Tibial nerve (tissue), 4 donors: ENCODE data around the gene KCNK4. TPM values are rescaled to one million over a fixed set of nuclear protein-coding genes. Genes with fewer than 3 reads are reported as not detected.
A peak's percentile ranks its signal among the peaks of the same experiment; 100 is the strongest.

ENCODE experiments used
- DNase-seq, 2 donors: peaks; one replicate each; pipeline ENCODE4 v3.0.0-alpha.2; 2019; ENCODE audit warnings: low spot score in 2 of 2
- H3K27ac ChIP-seq, 4 donors: fragments of 200-600 bp; sonication (generic) in 3 of 4; one replicate each; pipeline ENCODE4 v1.5.1; 2017 to 2019; ENCODE audit warnings: mild to moderate bottlenecking in 1 of 4
- H3K27me3 ChIP-seq, 2 donors: fragments of 200-600 bp; sonication (generic) in 1 of 2; one replicate each; pipeline versions ENCODE4 v1.5.1 to v1.6.0; 2017 to 2019
- H3K36me3 ChIP-seq, 3 donors: fragments of 200-600 bp; sonication (generic); one replicate each; pipeline ENCODE4 v1.5.1; 2018 to 2019
- H3K4me1 ChIP-seq, 4 donors: fragments of 200-600 bp; sonication (generic) in 3 of 4; one replicate each; pipeline ENCODE4 v1.5.1; 2017 to 2019
- H3K4me3 ChIP-seq, 4 donors: fragments of 200-600 bp; sonication (generic) in 3 of 4; one replicate each; pipeline ENCODE4 v1.5.1; 2017 to 2019; ENCODE audit warnings: mild to moderate bottlenecking in 1 of 4, moderate library complexity in 1 of 4
- H3K9me3 ChIP-seq, 4 donors: fragments of 200-600 bp; sonication (generic) in 3 of 4; one replicate each; pipeline ENCODE4 v1.5.1; 2017 to 2019
- CTCF ChIP-seq, 5 experiments: fragments of 200-600 bp in 3 of 5; fragments of 450-650 bp in 2 of 5; sonication (generic) in 3 of 5; IDR thresholded peaks; one replicate each; pipeline ENCODE4 v1.5.1; 2016 to 2019; ENCODE audit warnings: antibody characterized with exemption in 5 of 5, mild to moderate bottlenecking in 3 of 5, moderate library complexity in 2 of 5
- EP300 ChIP-seq, 2 donors: sonication (generic); formaldehyde crosslinking; IDR thresholded peaks; one replicate each; pipeline ENCODE4 v1.6.1; 2017; ENCODE audit warnings: antibody characterized with exemption in 2 of 2, mild to moderate bottlenecking in 1 of 2
- POLR2A ChIP-seq, 2 donors: fragments of 450-650 bp; IDR thresholded peaks; one replicate each; pipeline ENCODE4 v1.6.1; 2017; ENCODE audit warnings: antibody characterized with exemption in 2 of 2, mild to moderate bottlenecking in 2 of 2, moderate library complexity in 2 of 2
- WGBS, 2 donors: methylation state at CpG; one replicate each; pipeline ENCODE4 v1.1.5; 2018; 5-methylcytosine and 5-hydroxymethylcytosine counted together
- total RNA-seq, 4 donors: library from RNA; depleted of rRNA; stranded (reverse); fragments of >200 nt; gene quantifications; one replicate each; pipeline ENCODE4 v1.1.0, GENCODE V29; 2016

The KCNK4 gene
- total RNA-seq, 4 donors from 2014 or later = 1.2 TPM; not detected in 3

DNA sequence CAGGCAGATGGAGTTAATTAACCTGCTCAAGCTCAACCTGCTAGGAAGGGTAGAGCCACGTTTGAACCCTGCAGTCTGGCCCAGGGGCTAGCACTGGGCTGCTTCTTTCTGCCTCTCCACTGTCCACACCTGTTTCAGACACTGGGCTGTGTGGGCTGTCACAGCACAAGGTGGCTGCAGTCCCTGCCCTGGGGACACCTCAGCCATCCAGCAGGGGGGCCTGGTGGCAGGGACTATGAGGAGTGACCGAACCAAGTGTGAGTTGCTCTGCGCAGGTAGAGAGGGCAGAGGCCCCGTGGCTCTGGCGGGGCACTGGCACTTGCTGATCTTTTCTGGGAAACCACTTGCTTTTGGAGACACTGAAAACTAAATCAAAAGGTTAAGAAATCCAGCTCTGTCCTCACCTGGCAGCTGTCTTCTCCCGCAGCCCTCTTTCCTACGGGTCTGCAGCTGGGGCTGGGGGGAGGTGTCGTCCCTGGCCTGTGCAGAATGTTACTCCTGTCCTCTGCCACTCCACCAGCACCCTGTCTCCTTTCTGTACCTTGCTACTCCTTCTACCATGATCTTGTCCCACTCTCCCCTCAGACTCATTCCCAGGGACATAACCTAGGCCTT lies 12.4 kb upstream of the KCNK4 start:
- WGBS, 2 donors = 80 to 92% methylated on average over 7 to 8 of the region's 8 CpGs
- H3K4me1 ChIP-seq = peaks cover 0 to 22% (median 9%) of the 10 kb centered on the region in 4 donors
- H3K36me3 ChIP-seq = peaks cover 0 to 61% (median 0%) of the 10 kb centered on the region in 3 donors

GRCh38 chr11:64281957-64282770 lies 8.9 kb upstream of the KCNK4 start:
- Histone ChIP-seq H3K27ac (no peak overlapping the region), H3K9me3 (no peaks in the 10 kb centered on the region), H3K4me3 (no peak overlapping the region), H3K4me1 (peaks cover 0 to 33% (median 21%) of the 10 kb centered on the region in 4 donors), H3K27me3 (no peaks in the 10 kb centered on the region), H3K36me3 (peaks cover 0 to 40% (median 0%) of the 10 kb centered on the region in 3 donors)
- no peak for DNase-seq
- TF ChIP-seq EP300 (IDR thresholded peaks at IDR 0.05) (no peak), POLR2A (IDR thresholded peaks at IDR 0.05) (no peak), CTCF (IDR thresholded peaks at IDR 0.05) (no peak)
- 94% methylated on average over 22 of the region's 22 CpGs for WGBS, 2 donors

More for the DNA sequence above, 12.4 kb upstream of the KCNK4 start:
- Histone ChIP-seq H3K4me3 (no peak overlapping the region), H3K27ac (no peak overlapping the region), H3K9me3 (no peaks in the 10 kb centered on the region), H3K27me3 (no peaks in the 10 kb centered on the region)
- no peak for DNase-seq
- no peak for TF ChIP-seq CTCF (IDR thresholded peaks at IDR 0.05)
- no peak for TF ChIP-seq EP300 (IDR thresholded peaks at IDR 0.05)
- no peak for TF ChIP-seq POLR2A (IDR thresholded peaks at IDR 0.05)

GRCh38 chr11:64283092-64283491 lies 8.0 kb upstream of the KCNK4 start:
- Histone ChIP-seq H3K4me1 (peaks cover 0 to 30% (median 21%) of the 10 kb centered on the region in 4 donors), H3K27me3 (no peaks in the 10 kb centered on the region), H3K27ac (peak overlapping the region in 2 of 4 donors; percentile 93 to 98), H3K9me3 (no peaks in the 10 kb centered on the region), H3K4me3 (no peak overlapping the region), H3K36me3 (peaks cover 0 to 33% (median 0%) of the 10 kb centered on the region in 3 donors)
- 86 to 88% methylated on average over 3 of the region's 3 CpGs for WGBS, 2 donors
- TF ChIP-seq EP300 (IDR thresholded peaks at IDR 0.05) (no peak), CTCF (IDR thresholded peaks at IDR 0.05) (no peak), POLR2A (IDR thresholded peaks at IDR 0.05) (no peak)
- DNase-seq = no peak

DNA sequence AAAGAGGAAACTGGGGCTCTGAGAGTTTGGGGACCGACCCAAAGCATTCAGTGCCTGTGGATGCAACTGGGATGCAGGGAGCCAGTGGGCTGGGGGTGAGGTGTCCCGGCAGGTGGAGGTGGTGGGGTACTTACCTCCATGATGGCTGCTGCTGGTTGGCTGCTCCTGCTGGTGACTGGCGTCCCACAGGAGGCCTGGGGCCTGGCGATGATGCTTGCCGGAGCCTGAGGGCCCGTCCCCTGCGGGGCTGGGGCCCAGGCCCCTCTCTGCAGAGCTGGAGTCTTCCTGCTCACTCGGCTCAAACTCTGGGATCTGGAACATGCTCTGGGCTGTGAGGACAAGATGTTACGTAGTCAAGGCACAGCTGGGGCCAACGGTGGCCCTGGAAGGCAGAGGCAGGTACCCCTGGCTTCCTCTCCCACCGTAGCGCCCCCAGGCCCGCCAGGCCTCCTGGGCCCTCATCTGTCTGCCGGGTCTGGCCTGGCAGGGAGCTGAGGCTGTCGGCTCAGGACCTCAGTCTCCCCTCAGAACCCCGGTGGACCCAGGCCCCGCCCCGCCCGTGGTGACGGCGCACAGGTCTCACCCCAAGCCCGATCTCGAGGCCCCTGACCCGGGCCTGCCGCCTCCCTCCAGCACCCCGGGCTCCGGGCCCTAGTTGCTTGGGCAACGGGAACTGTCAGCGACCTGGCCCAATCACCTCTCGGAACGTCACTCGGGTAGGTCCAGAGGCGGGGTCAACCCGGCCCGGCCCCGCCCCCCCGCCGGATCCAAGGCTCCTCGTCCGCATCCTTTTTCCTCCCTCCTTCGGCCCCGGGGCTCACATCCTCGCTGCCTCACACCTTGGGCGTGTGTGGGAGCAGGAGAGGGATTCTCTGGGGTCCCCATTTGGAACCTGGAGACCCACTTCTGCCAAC lies 6.8 kb upstream of the KCNK4 start, which contains the start of gene BAD:
Gene BAD (minus strand): TSS at position 618 of the 914 bp plus-strand sequence. CDS start 297 bp downstream, at position 321.
- TF ChIP-seq POLR2A (IDR thresholded peaks at IDR 0.05) (peak; percentile 43 to 65), CTCF (IDR thresholded peaks at IDR 0.05) (no peak), EP300 (IDR thresholded peaks at IDR 0.05) (peak; percentile 24 to 92)
- WGBS, 2 donors = 8 to 10% methylated on average over 13 to 15 of the region's 44 CpGs
- Histone ChIP-seq H3K27me3 (no peaks in the 10 kb centered on the region), H3K36me3 (peaks cover 0 to 30% (median 0%) of the 10 kb centered on the region in 3 donors), H3K9me3 (no peaks in the 10 kb centered on the region), H3K4me3 (peak within 1 kb of the TSS; percentile 79 to 84 (median 82)), H3K4me1 (peaks cover 0 to 30% (median 21%) of the 10 kb centered on the region in 4 donors), H3K27ac (peak within 1 kb of the TSS; percentile 91 to 98 (median 94))
- DNase-seq = peak; percentile 91 to 94
